SK-N-MC (cell line): Measurements from ENCODE around the gene NWD2.

Experiments
- DNase-seq: peaks from one replicate; pipeline ENCODE4 v3.0.0-alpha.2; 2011; ENCODE audit warnings: low read depth, low spot score
- H3K27ac ChIP-seq: fragments of 200-600 bp; sonication (generic); 2 replicates; pipeline ENCODE4 v1.5.1; 2016; ENCODE audit warnings: mixed run types
- H3K36me3 ChIP-seq: fragments of 200-600 bp; sonication (generic); 2 replicates; pipeline ENCODE4 v1.6.1; 2017; ENCODE audit warnings: antibody characterized with exemption, low read length, mixed read lengths; ENCODE audit not compliant: insufficient read depth
- H3K4me3 ChIP-seq: fragments of 200-600 bp; sonication (generic); 2 replicates; pipeline ENCODE4 v1.5.1; 2016
- H3K9ac ChIP-seq: fragments of 200-600 bp; sonication (generic); 2 replicates; pipeline ENCODE4 v1.8.0; 2017; ENCODE audit warnings: mixed run types, mixed read lengths; ENCODE audit not compliant: insufficient read length
- H3K9me3 ChIP-seq: fragments of 200-600 bp; sonication (generic); 2 replicates; pipeline ENCODE4 v1.6.1; 2017; ENCODE audit warnings: low read depth, mild to moderate bottlenecking, antibody characterized with exemption, low read length, moderate library complexity, mixed read lengths
- EZH2 ChIP-seq: fragments of 200-600 bp; sonication (generic); IDR thresholded peaks from one replicate; pipeline ENCODE4 v1.6.1; 2017; ENCODE audit warnings: antibody characterized with exemption
- FOXP2 ChIP-seq: optimal IDR thresholded peaks from 2 replicates; pipeline ENCODE3; 2011; ENCODE audit warnings: mild to moderate bottlenecking, moderate library complexity; ENCODE audit not compliant: insufficient read depth; ENCODE audit errors: extremely low read length, control extremely low read depth
- POLR2AphosphoS5 ChIP-seq: IDR thresholded peaks from 2 replicates; pipeline ENCODE4 v1.6.1; 2012; ENCODE audit warnings: mild to moderate bottlenecking, low read depth, low read length, borderline replicate concordance

NWD2 gene

GRCh38 chr4:37431417-37431743, 186.8 kb downstream of the NWD2 start:
- no peak for DNase-seq
- Histone ChIP-seq H3K9ac (no peak overlapping the region), H3K36me3 (no peaks in the 10 kb centered on the region), H3K9me3 (no peaks in the 10 kb centered on the region), H3K4me3 (no peak overlapping the region), H3K27ac (no peak overlapping the region)
- TF ChIP-seq EZH2 (no peak), POLR2AphosphoS5 (no peak), FOXP2 (no peak)

- DNase-seq = no peak
Observed at GRCh38 chr4:37434469-37434868, 189.9 kb downstream of the NWD2 start.

GRCh38 chr4:37436546-37436945, 192.0 kb downstream of the NWD2 start:
- no peaks in the 10 kb centered on the region for H3K9me3 ChIP-seq
- no peaks in the 10 kb centered on the region for H3K36me3 ChIP-seq
- DNase-seq = no peak
- H3K9ac ChIP-seq = no peak overlapping the region
- no peak overlapping the region for H3K27ac ChIP-seq
- H3K4me3 ChIP-seq = no peak overlapping the region
- TF ChIP-seq FOXP2 (no peak), POLR2AphosphoS5 (no peak), EZH2 (no peak)

More at GRCh38 chr4:37434469-37434868, 189.9 kb downstream of the NWD2 start:
- TF ChIP-seq FOXP2 = no peak
- H3K4me3 ChIP-seq = no peak overlapping the region
- H3K9me3 ChIP-seq = no peaks in the 10 kb centered on the region
- H3K36me3 ChIP-seq = no peaks in the 10 kb centered on the region
- H3K27ac ChIP-seq = no peak overlapping the region
- H3K9ac ChIP-seq = no peak overlapping the region

GRCh38 chr4:37437163-37437562, 192.6 kb downstream of the NWD2 start:
- no peak for TF ChIP-seq POLR2AphosphoS5
- TF ChIP-seq FOXP2 = no peak
- TF ChIP-seq EZH2 = no peak
- Histone ChIP-seq H3K9ac (no peak overlapping the region), H3K4me3 (no peak overlapping the region), H3K36me3 (no peaks in the 10 kb centered on the region), H3K27ac (no peak overlapping the region), H3K9me3 (no peaks in the 10 kb centered on the region)
- no peak for DNase-seq

- Histone ChIP-seq H3K9ac (no peak overlapping the region), H3K9me3 (no peaks in the 10 kb centered on the region), H3K4me3 (no peak overlapping the region), H3K36me3 (no peaks in the 10 kb centered on the region), H3K27ac (no peak overlapping the region)
- TF ChIP-seq FOXP2 = no peak
- TF ChIP-seq EZH2 = no peak
- no peak for TF ChIP-seq POLR2AphosphoS5
- no peak for DNase-seq
Observed at GRCh38 chr4:37438564-37439279, 194.2 kb downstream of the NWD2 start.

GRCh38 chr4:37439809-37440474, 195.4 kb downstream of the NWD2 start:
- DNase-seq = no peak
- no peak for TF ChIP-seq FOXP2
- TF ChIP-seq POLR2AphosphoS5 = no peak
- no peak for TF ChIP-seq EZH2
- no peaks in the 10 kb centered on the region for H3K36me3 ChIP-seq
- H3K27ac ChIP-seq = no peak overlapping the region
- H3K4me3 ChIP-seq = no peak overlapping the region
- no peaks in the 10 kb centered on the region for H3K9me3 ChIP-seq
- no peak overlapping the region for H3K9ac ChIP-seq

GRCh38 chr4:37440501-37440900, 196.0 kb downstream of the NWD2 start:
- DNase-seq = no peak
- H3K9me3 ChIP-seq = no peaks in the 10 kb centered on the region
- no peaks in the 10 kb centered on the region for H3K36me3 ChIP-seq
- H3K4me3 ChIP-seq = no peak overlapping the region
- no peak overlapping the region for H3K9ac ChIP-seq
- no peak overlapping the region for H3K27ac ChIP-seq
- TF ChIP-seq FOXP2 = no peak
- TF ChIP-seq EZH2 = no peak
- no peak for TF ChIP-seq POLR2AphosphoS5

- no peaks in the 10 kb centered on the region for H3K9me3 ChIP-seq
- DNase-seq = no peak
- H3K36me3 ChIP-seq = no peaks in the 10 kb centered on the region
- no peak overlapping the region for H3K4me3 ChIP-seq
- H3K27ac ChIP-seq = no peak overlapping the region
- H3K9ac ChIP-seq = no peak overlapping the region
- TF ChIP-seq POLR2AphosphoS5 (no peak), FOXP2 (no peak), EZH2 (no peak)
Observed at GRCh38 chr4:37441231-37442061, 196.9 kb downstream of the NWD2 start.

GRCh38 chr4:37442062-37442323, 197.4 kb downstream of the NWD2 start:
- DNase-seq = no peak
- H3K36me3 ChIP-seq = no peaks in the 10 kb centered on the region
- TF ChIP-seq FOXP2 = no peak
- no peak overlapping the region for H3K4me3 ChIP-seq
- no peak overlapping the region for H3K27ac ChIP-seq
- no peak overlapping the region for H3K9ac ChIP-seq
- H3K9me3 ChIP-seq = no peaks in the 10 kb centered on the region
